Measurements from ENCODE around the gene CISTR. TPM values are rescaled to one million over a fixed set of nuclear protein-coding genes. Genes with fewer than 3 reads are reported as not detected.

The CISTR gene
- total RNA-seq, 4 donors from 2014 or later = not detected

DNA sequence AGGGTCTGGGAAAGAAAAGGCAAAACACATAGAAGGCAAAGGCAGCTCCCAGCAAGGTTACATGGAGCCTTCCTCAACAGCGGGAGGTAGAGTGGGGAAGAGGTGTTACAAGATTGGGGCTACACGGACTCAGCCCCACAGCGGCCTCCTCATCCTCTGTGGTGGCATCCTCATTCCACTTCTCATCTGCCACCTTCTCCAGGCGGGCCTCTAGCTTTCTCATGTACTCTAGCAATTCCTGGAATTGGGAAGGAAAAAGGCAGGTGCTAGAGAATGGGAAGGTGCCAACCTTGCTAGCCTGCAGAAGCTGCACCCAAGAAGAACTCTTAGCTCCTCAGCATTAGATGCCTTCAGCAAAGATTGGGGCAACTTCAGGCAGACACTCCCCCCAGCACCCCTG lies 37.8 kb downstream of the CISTR start:
- Histone ChIP-seq H3K36me3 (peaks cover 0 to 72% (median 0%) of the 10 kb centered on the region in 3 donors), H3K27ac (no peak overlapping the region), H3K4me3 (no peak overlapping the region), H3K4me1 (no peaks in the 10 kb centered on the region), H3K9me3 (no peaks in the 10 kb centered on the region), H3K27me3 (no peaks in the 10 kb centered on the region)
- TF ChIP-seq, protein P1, sequence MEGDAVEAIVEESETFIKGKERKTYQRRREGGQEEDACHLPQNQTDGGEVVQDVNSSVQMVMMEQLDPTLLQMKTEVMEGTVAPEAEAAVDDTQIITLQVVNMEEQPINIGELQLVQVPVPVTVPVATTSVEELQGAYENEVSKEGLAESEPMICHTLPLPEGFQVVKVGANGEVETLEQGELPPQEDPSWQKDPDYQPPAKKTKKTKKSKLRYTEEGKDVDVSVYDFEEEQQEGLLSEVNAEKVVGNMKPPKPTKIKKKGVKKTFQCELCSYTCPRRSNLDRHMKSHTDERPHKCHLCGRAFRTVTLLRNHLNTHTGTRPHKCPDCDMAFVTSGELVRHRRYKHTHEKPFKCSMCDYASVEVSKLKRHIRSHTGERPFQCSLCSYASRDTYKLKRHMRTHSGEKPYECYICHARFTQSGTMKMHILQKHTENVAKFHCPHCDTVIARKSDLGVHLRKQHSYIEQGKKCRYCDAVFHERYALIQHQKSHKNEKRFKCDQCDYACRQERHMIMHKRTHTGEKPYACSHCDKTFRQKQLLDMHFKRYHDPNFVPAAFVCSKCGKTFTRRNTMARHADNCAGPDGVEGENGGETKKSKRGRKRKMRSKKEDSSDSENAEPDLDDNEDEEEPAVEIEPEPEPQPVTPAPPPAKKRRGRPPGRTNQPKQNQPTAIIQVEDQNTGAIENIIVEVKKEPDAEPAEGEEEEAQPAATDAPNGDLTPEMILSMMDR (IDR thresholded peaks at IDR 0.05) = no peak
- TF ChIP-seq POLR2A (IDR thresholded peaks at IDR 0.05) = no peak
- DNase-seq = no peak

DNA sequence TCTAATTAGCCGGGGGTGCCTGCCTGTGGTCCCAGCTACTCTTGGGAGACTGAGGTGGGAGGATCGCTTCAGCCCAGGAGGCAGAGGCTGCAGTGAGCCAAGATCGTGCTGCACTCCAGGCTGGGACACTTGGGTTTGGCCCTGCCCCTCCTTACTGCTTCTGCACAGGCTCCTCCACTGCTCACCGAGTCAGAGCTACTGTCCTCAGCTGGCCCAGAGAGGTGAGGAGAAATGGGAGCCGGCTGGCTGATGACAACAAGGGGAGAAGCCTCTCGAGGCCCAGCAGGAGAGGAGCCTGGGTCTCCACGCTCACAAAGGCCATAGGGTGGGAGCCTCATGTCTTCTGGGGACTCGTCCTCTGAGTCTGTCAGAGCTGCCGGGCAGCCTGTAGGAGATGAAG lies 38.3 kb downstream of the CISTR start:
- H3K27me3 ChIP-seq = no peaks in the 10 kb centered on the region
- H3K4me1 ChIP-seq = no peaks in the 10 kb centered on the region
- no peak for TF ChIP-seq POLR2A (IDR thresholded peaks at IDR 0.05)
- TF ChIP-seq, protein P1 (IDR thresholded peaks at IDR 0.05) = no peak
- no peak overlapping the region for H3K4me3 ChIP-seq
- peaks cover 0 to 68% (median 0%) of the 10 kb centered on the region in 3 donors for H3K36me3 ChIP-seq
- no peak for DNase-seq
- H3K9me3 ChIP-seq = no peaks in the 10 kb centered on the region
- H3K27ac ChIP-seq = no peak overlapping the region

DNA sequence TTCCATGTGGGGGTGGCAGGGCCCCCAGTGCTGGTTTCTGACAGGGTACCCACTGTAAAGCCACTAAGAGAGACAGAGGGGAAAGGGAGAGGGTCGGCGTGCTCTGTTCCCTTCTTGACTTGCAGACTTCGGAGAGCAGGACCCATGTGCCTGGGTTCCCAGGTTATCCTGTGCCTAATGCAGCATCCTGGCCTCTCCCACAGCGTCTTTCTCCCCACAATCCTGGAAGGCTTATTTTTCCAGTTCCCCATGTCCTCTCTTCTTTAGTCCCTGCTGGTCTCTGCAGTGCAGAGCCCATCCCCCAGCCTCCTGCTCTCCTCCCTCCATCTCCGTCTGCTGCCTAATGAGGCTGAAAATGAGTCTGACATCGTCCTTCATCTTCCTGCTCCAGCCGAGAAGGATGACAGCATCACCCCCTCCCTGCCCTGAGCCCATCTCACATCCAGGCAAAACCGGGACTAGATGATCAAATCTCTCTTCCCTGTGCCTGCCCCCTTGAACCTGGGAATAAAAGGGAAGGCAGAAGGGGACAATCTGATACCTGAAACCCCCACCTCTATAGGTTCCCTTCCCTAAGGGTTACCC lies 39.6 kb downstream of the CISTR start:
- peaks cover 0 to 55% (median 0%) of the 10 kb centered on the region in 3 donors for H3K36me3 ChIP-seq
- TF ChIP-seq POLR2A (IDR thresholded peaks at IDR 0.05) = no peak
- TF ChIP-seq, protein P1 (IDR thresholded peaks at IDR 0.05) = no peak
- no peak overlapping the region for H3K4me3 ChIP-seq
- H3K4me1 ChIP-seq = no peaks in the 10 kb centered on the region
- no peak overlapping the region for H3K27ac ChIP-seq
- no peak for DNase-seq
- H3K27me3 ChIP-seq = no peaks in the 10 kb centered on the region
- no peaks in the 10 kb centered on the region for H3K9me3 ChIP-seq

- Histone ChIP-seq H3K36me3 (peaks cover 0 to 35% (median 0%) of the 10 kb centered on the region in 3 donors), H3K9me3 (no peaks in the 10 kb centered on the region), H3K4me3 (no peak overlapping the region), H3K27me3 (no peaks in the 10 kb centered on the region), H3K27ac (no peak overlapping the region), H3K4me1 (no peaks in the 10 kb centered on the region)
- TF ChIP-seq, protein P1 (IDR thresholded peaks at IDR 0.05) = no peak
- TF ChIP-seq POLR2A (IDR thresholded peaks at IDR 0.05) = no peak
- DNase-seq = no peak
These were observed 41.7 kb downstream of the CISTR start for GRCh38 chr12:53710091-53710490.

GRCh38 chr12:53709671-53710070 lies 42.1 kb downstream of the CISTR start:
- Histone ChIP-seq H3K27ac (no peak overlapping the region), H3K36me3 (peaks cover 0 to 31% (median 0%) of the 10 kb centered on the region in 3 donors), H3K4me1 (no peaks in the 10 kb centered on the region), H3K27me3 (no peaks in the 10 kb centered on the region), H3K4me3 (no peak overlapping the region), H3K9me3 (no peaks in the 10 kb centered on the region)
- no peak for TF ChIP-seq POLR2A (IDR thresholded peaks at IDR 0.05)
- TF ChIP-seq, protein P1 (IDR thresholded peaks at IDR 0.05) = no peak
- no peak for DNase-seq

- Histone ChIP-seq H3K27me3 (no peaks in the 10 kb centered on the region), H3K9me3 (no peaks in the 10 kb centered on the region), H3K36me3 (no peaks in the 10 kb centered on the region), H3K4me1 (no peaks in the 10 kb centered on the region), H3K4me3 (no peak overlapping the region), H3K27ac (no peak overlapping the region)
- TF ChIP-seq, protein P1 (IDR thresholded peaks at IDR 0.05) = no peak
- TF ChIP-seq POLR2A (IDR thresholded peaks at IDR 0.05) = no peak
- no peak for DNase-seq
These were observed 45.7 kb downstream of the CISTR start for GRCh38 chr12:53706080-53706479.
